HepG2 (cell line): ENCODE data around the gene PLEKHA5. TPM values are rescaled to one million over a fixed set of nuclear protein-coding genes. Genes with fewer than 3 reads are reported as not detected.

Experiments used
- ARID4A ChIP-seq: sonication (generic); formaldehyde crosslinking; IDR thresholded peaks from 2 replicates; pipeline ENCODE4 v1.5.0; 2020; ENCODE audit warnings: mild to moderate bottlenecking, missing genetic modification reagents, borderline replicate concordance
- E2F5 ChIP-seq: sonication (generic); formaldehyde crosslinking; conservative IDR thresholded peaks from 2 replicates; pipeline ENCODE4 v1.4.0; 2020; ENCODE audit warnings: missing genetic modification reagents
- FOXA3 ChIP-seq: IDR thresholded peaks from 2 replicates; pipeline ENCODE4 v1.6.1; 2016; ENCODE audit warnings: missing genetic modification reagents, missing compliant biosample characterization
- HHEX ChIP-seq: IDR thresholded peaks from 2 replicates; pipeline ENCODE4 v1.6.1; 2016; ENCODE audit warnings: control low read depth
- MYPOP ChIP-seq: sonication (generic); formaldehyde crosslinking; IDR thresholded peaks from 2 replicates; pipeline ENCODE4 v1.8.1; 2023; ENCODE audit warnings: mild to moderate bottlenecking, moderate library complexity, missing genetic modification reagents
- NR2F1 ChIP-seq, 2 experiments: fragments of 450-650 bp in 1 of 2; formaldehyde crosslinking in 1 of 2; IDR thresholded peaks; 2 replicates each; pipeline versions ENCODE4 v1.5.0 to v1.6.1; 2016 to 2020; ENCODE audit warnings: mild to moderate bottlenecking in 1 of 2, missing compliant biosample characterization in 1 of 2, missing genetic modification reagents in 1 of 2, moderate library complexity in 1 of 2
- NR2F2 ChIP-seq: IDR thresholded peaks from 2 replicates; pipeline ENCODE4 v1.6.1; 2012; ENCODE audit warnings: low read depth, inconsistent platforms, borderline replicate concordance
- PHF8 ChIP-seq: sonication (generic); formaldehyde crosslinking; IDR thresholded peaks from 2 replicates; pipeline ENCODE4 v1.5.0; 2020; ENCODE audit warnings: missing genetic modification reagents
- PREB ChIP-seq: sonication (generic); formaldehyde crosslinking; IDR thresholded peaks from 2 replicates; pipeline ENCODE4 v1.4.0; 2020; ENCODE audit warnings: missing genetic modification reagents
- SAP130 ChIP-seq: IDR thresholded peaks from 2 replicates; pipeline ENCODE4 v1.6.1; 2016; ENCODE audit warnings: low read depth
- SRSF1 ChIP-seq: fragments of 200-400 bp; formaldehyde crosslinking; optimal IDR thresholded peaks from 2 replicates; pipeline ENCODE3; 2017; ENCODE audit warnings: mild to moderate bottlenecking, low read depth, low read length, moderate library complexity
- ZFP62 ChIP-seq: sonication (generic); formaldehyde crosslinking; IDR thresholded peaks from 2 replicates; pipeline ENCODE4 v1.4.0; 2020; ENCODE audit warnings: missing genetic modification reagents
- ZNF143 ChIP-seq: sonication (generic); formaldehyde crosslinking; IDR thresholded peaks from 2 replicates; pipeline ENCODE4 v1.4.0; 2020; ENCODE audit warnings: missing genetic modification reagents
- ZNF20 ChIP-seq: sonication (generic); formaldehyde crosslinking; IDR thresholded peaks from 2 replicates; pipeline ENCODE4 v1.4.0; 2020; ENCODE audit warnings: mild to moderate bottlenecking, moderate library complexity, missing genetic modification reagents
- ZNF275 ChIP-seq: sonication (generic); formaldehyde crosslinking; IDR thresholded peaks from 2 replicates; pipeline ENCODE4 v1.8.0; 2022; ENCODE audit warnings: missing genetic modification reagents, mild to moderate bottlenecking, inconsistent platforms, borderline replicate concordance
- ZNF331 ChIP-seq: sonication (generic); formaldehyde crosslinking; IDR thresholded peaks from 2 replicates; pipeline ENCODE4 v1.4.0; 2020; ENCODE audit warnings: missing genetic modification reagents
- ZNF496 ChIP-seq: sonication (generic); formaldehyde crosslinking; IDR thresholded peaks from 2 replicates; pipeline ENCODE4 v1.8.1; 2023; ENCODE audit warnings: mild to moderate bottlenecking, moderate library complexity, missing genetic modification reagents; ENCODE audit not compliant: insufficient replicate concordance
- ZNF501 ChIP-seq: sonication (generic); formaldehyde crosslinking; IDR thresholded peaks from 2 replicates; pipeline ENCODE4 v1.5.1; 2020; ENCODE audit warnings: mild to moderate bottlenecking, moderate library complexity, missing genetic modification reagents
- ZNF546 ChIP-seq: sonication (generic); formaldehyde crosslinking; conservative IDR thresholded peaks from 2 replicates; pipeline ENCODE4 v1.8.1; 2023; ENCODE audit warnings: mild to moderate bottlenecking, missing genetic modification reagents
- ZNF703 ChIP-seq: sonication (generic); formaldehyde crosslinking; IDR thresholded peaks from 2 replicates; pipeline ENCODE4 v1.5.1; 2020; ENCODE audit warnings: missing genetic modification reagents, mild to moderate bottlenecking, moderate library complexity, borderline replicate concordance
- ZNF850 ChIP-seq: sonication (generic); formaldehyde crosslinking; conservative IDR thresholded peaks from 2 replicates; pipeline ENCODE4 v1.9.0; 2021; ENCODE audit warnings: mild to moderate bottlenecking, missing genetic modification reagents
- ZNF883 ChIP-seq: sonication (generic); formaldehyde crosslinking; IDR thresholded peaks from 2 replicates; pipeline ENCODE4 v1.5.1; 2020; ENCODE audit warnings: mild to moderate bottlenecking, missing genetic modification reagents; ENCODE audit errors: not compliant biosample characterization
- ZSCAN31 ChIP-seq: sonication (generic); formaldehyde crosslinking; IDR thresholded peaks from 2 replicates; pipeline ENCODE4 v1.5.0; 2020; ENCODE audit warnings: low read depth, mild to moderate bottlenecking, missing genetic modification reagents
- polyA plus RNA-seq, 8 experiments: library from polyadenylated mRNA; depleted of rRNA in 3 of 8; stranded (reverse) in 7 of 8; unstranded in 1 of 8; fragments of >200 nt; fragmentation: Illumina TruSeq in 4 of 8; extraction: Trizol in 4 of 8; gene quantifications; 2 replicates each; pipeline versions ENCODE4 v1.2.1 to v1.2.3, GENCODE V29; 2011 to 2016; ENCODE audit warnings: low read depth in 4 of 8, missing spikeins in 1 of 8, mixed read lengths in 1 of 8; ENCODE audit not compliant: insufficient read depth in 1 of 8
- total RNA-seq, 5 experiments: library from RNA; depleted of rRNA; stranded (reverse); fragments of >200 nt; fragmentation: Illumina TruSeq; extraction: Trizol; gene quantifications; 2 replicates each; pipeline ENCODE4 v1.2.3, GENCODE V29; 2016; ENCODE audit warnings: low read depth in 1 of 5

Gene PLEKHA5
- total and polyA plus RNA-seq, 2 of the 13 experiments (the other 11 are each of a cell fraction or from before 2014, with no cell fraction given) = 4.2 to 15.4 TPM

DNA sequence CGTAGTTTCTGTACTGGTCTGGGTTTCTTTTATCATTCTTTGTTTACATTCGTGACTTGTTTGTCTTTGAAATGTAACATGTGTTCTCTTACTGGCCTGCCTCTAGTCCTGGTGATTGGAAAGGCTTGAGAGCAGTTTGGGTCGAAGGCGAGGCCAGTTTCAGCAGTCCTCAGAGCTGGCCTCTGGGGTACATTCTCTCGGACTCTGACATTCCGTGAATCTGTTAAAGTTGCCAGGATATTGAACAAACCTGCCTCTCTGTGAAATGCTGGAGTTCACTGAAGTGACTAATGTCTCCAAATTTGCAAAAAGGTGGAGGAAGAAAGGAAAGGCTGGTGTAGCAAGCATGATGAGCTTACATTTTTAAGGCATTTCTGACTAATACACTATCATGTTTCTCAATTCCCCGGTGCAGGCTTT, 1.5 kb downstream of the PLEKHA5 start (continued):
- no peak; the same call in 1 of the 2 replicates for TF ChIP-seq MYPOP (CRISPR knock-in tag)
- TF ChIP-seq PREB (CRISPR knock-in tag) = no peak
- no peak for TF ChIP-seq NR2F1 (CRISPR knock-in tag; IDR thresholded peaks at IDR 0.05)
- TF ChIP-seq ZNF143 (CRISPR knock-in tag) = no peak
- no peak for TF ChIP-seq ZSCAN31
- no peak for TF ChIP-seq NR2F2
- no peak for TF ChIP-seq SRSF1
- TF ChIP-seq ZNF275 (CRISPR knock-in tag) = no peak
- peak; percentile 71 for TF ChIP-seq FOXA3 (CRISPR knock-in tag)
- no peak for TF ChIP-seq ZNF20 (CRISPR knock-in tag)
- no peak for TF ChIP-seq ZNF331 (CRISPR knock-in tag)
- no peak for TF ChIP-seq PHF8 (CRISPR knock-in tag)
- TF ChIP-seq ZNF883 (CRISPR knock-in tag) = no peak
- no peak for TF ChIP-seq ZNF546
- TF ChIP-seq E2F5 = no peak
- TF ChIP-seq ZNF496 (CRISPR knock-in tag) = no peak
- no peak for TF ChIP-seq HHEX (CRISPR knock-in tag)
- no peak for TF ChIP-seq ZNF850 (CRISPR knock-in tag)
- TF ChIP-seq SAP130 (CRISPR knock-in tag) = peak; percentile 39
- TF ChIP-seq ZNF501 (CRISPR knock-in tag) = no peak
- no peak for TF ChIP-seq ZFP62 (CRISPR knock-in tag)
- peak; percentile 36; the same call in 1 of the 2 replicates for TF ChIP-seq ARID4A (CRISPR knock-in tag)
- TF ChIP-seq ZNF703 (CRISPR knock-in tag) = no peak
